A549 (cell line): ENCODE data around the gene AP1M1. TPM values are rescaled to one million over a fixed set of nuclear protein-coding genes. Genes with fewer than 3 reads are reported as not detected.

ENCODE experiments used
- ATAC-seq, 2 experiments: fragments of 200-7000 bp in 1 of 2; fragments of >200 bp in 1 of 2; cut with Nextera tagmentation in 1 of 2; cut with Tn5 transposase in 1 of 2; 3 replicates each; pipeline versions ENCODE4 v1.8.0 to v1.9.1; 2018 to 2020; ENCODE audit warnings: mild to moderate bottlenecking in 1 of 2, moderate library complexity in 1 of 2
- CTCF ChIA-PET: fragments of 300-600 bp; sonication (Branson Sonifier 250); formaldehyde crosslinking; extraction: SDS; loops from one replicate; lab custom pipeline; 2021; ENCODE audit warnings: antibody characterized with exemption, inconsistent platforms; lab: Yijun Ruan, JAX
- POLR2A ChIA-PET: fragments of 350-600 bp; formaldehyde crosslinking; extraction: SDS; loops from one replicate; lab custom pipeline; 2021; ENCODE audit warnings: antibody characterized with exemption, inconsistent platforms; lab: Yijun Ruan, JAX
- DNase-seq, 2 experiments: peaks; one replicate each; pipeline versions ENCODE4 v3.0.0 to v3.0.0-alpha.2; 2011 to 2016; ENCODE audit warnings: low read depth in 1 of 2, low spot score in 1 of 2
- FAIRE-seq: peaks from 2 replicates; lab custom pipeline; 2011; peaks lifted over from hg19 to GRCh38; lab: Jason Lieb, UNC
- H3K27ac ChIP-seq, 2 experiments: fragments of >200 bp; sonication (Bioruptor Twin); formaldehyde crosslinking; 3 replicates each; pipeline ENCODE4 v1.5.1; 2016 to 2017
- H3K4me1 ChIP-seq: fragments of >200 bp; sonication (Bioruptor Twin); formaldehyde crosslinking; 3 replicates; pipeline ENCODE4 v1.6.1; 2016
- H3K4me2 ChIP-seq: fragments of >200 bp; sonication (Bioruptor Twin); formaldehyde crosslinking; 3 replicates; pipeline ENCODE4 v1.6.1; 2016
- H3K4me3 ChIP-seq: fragments of >200 bp; sonication (Bioruptor Twin); formaldehyde crosslinking; 3 replicates; pipeline ENCODE4 v1.5.1; 2016
- H3K9me3 ChIP-seq: fragments of >200 bp; sonication (Bioruptor Twin); formaldehyde crosslinking; 3 replicates; pipeline ENCODE4 v1.6.1; 2016
- ATOH8 ChIP-seq: fragments of 250-450 bp; sonication (Bioruptor Pico); IDR thresholded peaks from 2 replicates; pipeline ENCODE4 v1.5.0; 2020; ENCODE audit warnings: low read depth, mild to moderate bottlenecking, moderate library complexity
- BHLHE40 ChIP-seq: IDR thresholded peaks from 2 replicates; pipeline ENCODE4 v1.6.1; 2012; ENCODE audit warnings: low read depth, low read length, inconsistent platforms
- CBX2 ChIP-seq: fragments of 200-600 bp; sonication (generic); IDR thresholded peaks from 2 replicates; pipeline ENCODE4 v1.6.1; 2016; ENCODE audit warnings: low read depth, mild to moderate bottlenecking, borderline replicate concordance
- CBX8 ChIP-seq: fragments of 200-600 bp; sonication (generic); IDR thresholded peaks from 2 replicates; pipeline ENCODE4 v1.6.1; 2016
- CEBPB ChIP-seq, 2 experiments: fragments of >200 bp in 1 of 2; sonication (Bioruptor Twin) in 1 of 2; formaldehyde crosslinking in 1 of 2; IDR thresholded peaks; 2 replicates each; pipeline ENCODE4 v1.6.1; 2012 to 2016
- FOSL2 ChIP-seq, 2 experiments: fragments of 450-650 bp in 1 of 2; fragments of >200 bp in 1 of 2; sonication (Bioruptor Twin) in 1 of 2; formaldehyde crosslinking; IDR thresholded peaks; 2 replicates each; pipeline versions ENCODE4 v1.5.0 to v1.6.1; 2016 to 2020; ENCODE audit warnings: mild to moderate bottlenecking in 1 of 2, moderate library complexity in 1 of 2
- HEYL ChIP-seq: fragments of 250-450 bp; sonication (Bioruptor Pico); IDR thresholded peaks from 2 replicates; pipeline ENCODE4 v1.8.0; 2021; ENCODE audit warnings: mild to moderate bottlenecking, moderate library complexity
- HOXB13 ChIP-seq: fragments of 250-450 bp; sonication (Bioruptor Pico); IDR thresholded peaks from 2 replicates; pipeline ENCODE4 v1.5.0; 2020; ENCODE audit warnings: low read depth, mild to moderate bottlenecking, moderate library complexity
- JUN ChIP-seq, 2 experiments: fragments of >200 bp; sonication (Bioruptor Twin); formaldehyde crosslinking; IDR thresholded peaks; 2 replicates in 1 of 2; 3 replicates in 1 of 2; pipeline ENCODE4 v1.6.1; 2016 to 2017
- KDM1A ChIP-seq: fragments of 200-600 bp; sonication (generic); IDR thresholded peaks from 2 replicates; pipeline ENCODE4 v1.6.1; 2016; ENCODE audit warnings: low read depth, mild to moderate bottlenecking
- MYC ChIP-seq: IDR thresholded peaks from 2 replicates; pipeline ENCODE4 v1.6.1; 2012; ENCODE audit warnings: mild to moderate bottlenecking, inconsistent platforms, low read length, improper control_type of control experiment, borderline replicate concordance
- RAD21 ChIP-seq, 2 experiments: fragments of >200 bp in 1 of 2; sonication (Bioruptor Twin) in 1 of 2; formaldehyde crosslinking in 1 of 2; IDR thresholded peaks in 1 of 2; conservative IDR thresholded peaks in 1 of 2; 2 replicates in 1 of 2; 3 replicates in 1 of 2; pipeline ENCODE4 v1.6.1; 2012 to 2018; ENCODE audit warnings: inconsistent platforms in 1 of 2
- RARB ChIP-seq: fragments of 250-450 bp; sonication (Bioruptor Pico); IDR thresholded peaks from 2 replicates; pipeline ENCODE4 v1.8.0; 2021; ENCODE audit warnings: mild to moderate bottlenecking, moderate library complexity
- REST ChIP-seq: fragments of 200-600 bp; sonication (generic); IDR thresholded peaks from 2 replicates; pipeline ENCODE4 v1.6.1; 2016; ENCODE audit warnings: antibody characterized with exemption, mild to moderate bottlenecking, moderate library complexity
- SMC3 ChIP-seq: fragments of >200 bp; sonication (Bioruptor Twin); formaldehyde crosslinking; IDR thresholded peaks from 3 replicates; pipeline ENCODE4 v1.6.1; 2018; ENCODE audit warnings: inconsistent platforms
- ZFP36 ChIP-seq: fragments of 450-650 bp; IDR thresholded peaks from 2 replicates; pipeline ENCODE4 v1.6.1; 2014; ENCODE audit warnings: borderline replicate concordance; ENCODE audit not compliant: partially characterized antibody
- WGBS: methylation state at CpG from one replicate; pipeline ENCODE4 v1.1.6; 2017; ENCODE audit errors: missing lambda C conversion rate; 5-methylcytosine and 5-hydroxymethylcytosine counted together
- polyA plus RNA-seq, 4 experiments: library from polyadenylated mRNA; depleted of rRNA in 3 of 4; stranded (reverse); fragments of >200 nt; fragmentation: RNase III in 1 of 4; extraction: RNeasy Plus Mini Kit Qiagen cat#74134 plus additional on column Dnase treatment in 1 of 4; gene quantifications; 2 replicates in 3 of 4; 3 replicates in 1 of 4; pipeline ENCODE4 v1.2.3, GENCODE V29; 2011 to 2017
- TF ChIP-seq, protein P1 (sequence below): fragments of >200 bp; sonication (Bioruptor Twin); formaldehyde crosslinking; IDR thresholded peaks from 3 replicates; pipeline ENCODE4 v1.6.1; 2016
- TF ChIP-seq, protein P2 (sequence below): IDR thresholded peaks from 2 replicates; pipeline ENCODE4 v1.6.1; 2012; ENCODE audit warnings: low read depth, borderline replicate concordance

The AP1M1 gene
- polyA plus RNA-seq, 2 of the 4 experiments (the other 2 are of a cell fraction) = 42.5 to 63.0 TPM

GRCh38 chr19:16205205-16206045 lies 7.7 kb downstream of the AP1M1 start (continued):
- TF ChIP-seq REST = no peak

- no peak overlapping the region for H3K4me2 ChIP-seq
- no peaks in the 10 kb centered on the region for H3K9me3 ChIP-seq
- H3K4me1 ChIP-seq = no peaks in the 10 kb centered on the region
- FAIRE-seq = no peak
- DNase-seq = no peak
- POLR2A ChIA-PET = no interaction called here
- H3K27ac ChIP-seq = no peak overlapping the region
- WGBS = 92% methylated on average over 12 of the region's 14 CpGs
- TF ChIP-seq JUN (IDR thresholded peaks at IDR 0.05) = no peak
- TF ChIP-seq CBX2 = no peak
- no peak for TF ChIP-seq CBX8
- TF ChIP-seq, protein P1, sequence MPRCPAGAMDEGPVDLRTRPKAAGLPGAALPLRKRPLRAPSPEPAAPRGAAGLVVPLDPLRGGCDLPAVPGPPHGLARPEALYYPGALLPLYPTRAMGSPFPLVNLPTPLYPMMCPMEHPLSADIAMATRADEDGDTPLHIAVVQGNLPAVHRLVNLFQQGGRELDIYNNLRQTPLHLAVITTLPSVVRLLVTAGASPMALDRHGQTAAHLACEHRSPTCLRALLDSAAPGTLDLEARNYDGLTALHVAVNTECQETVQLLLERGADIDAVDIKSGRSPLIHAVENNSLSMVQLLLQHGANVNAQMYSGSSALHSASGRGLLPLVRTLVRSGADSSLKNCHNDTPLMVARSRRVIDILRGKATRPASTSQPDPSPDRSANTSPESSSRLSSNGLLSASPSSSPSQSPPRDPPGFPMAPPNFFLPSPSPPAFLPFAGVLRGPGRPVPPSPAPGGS = no peak
- no peak for TF ChIP-seq HOXB13
- no peak for TF ChIP-seq RAD21 (conservative IDR thresholded peaks at IDR 0.05 in 1 of 2, IDR thresholded peaks at IDR 0.05 in 1 of 2)
- TF ChIP-seq RARB (CRISPR knock-in tag) = no peak
- no peak for TF ChIP-seq CEBPB (IDR thresholded peaks at IDR 0.05)
- TF ChIP-seq MYC = no peak
- TF ChIP-seq, protein P2, sequence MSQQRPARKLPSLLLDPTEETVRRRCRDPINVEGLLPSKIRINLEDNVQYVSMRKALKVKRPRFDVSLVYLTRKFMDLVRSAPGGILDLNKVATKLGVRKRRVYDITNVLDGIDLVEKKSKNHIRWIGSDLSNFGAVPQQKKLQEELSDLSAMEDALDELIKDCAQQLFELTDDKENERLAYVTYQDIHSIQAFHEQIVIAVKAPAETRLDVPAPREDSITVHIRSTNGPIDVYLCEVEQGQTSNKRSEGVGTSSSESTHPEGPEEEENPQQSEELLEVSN = no peak
- TF ChIP-seq ATOH8 = no peak
- no peak for TF ChIP-seq ZFP36
- no peak for TF ChIP-seq KDM1A
- no peak for TF ChIP-seq SMC3
- CTCF ChIA-PET = interaction anchor here (0.7 kb wide), 2 partner anchors 11 to 40 kb away, joined by 3 to 4 read pairs; no protein-coding TSS in a partner anchor
- H3K4me3 ChIP-seq = no peak overlapping the region
- ATAC-seq = no peak
Measured at GRCh38 chr19:16206046-16206605, 8.4 kb downstream of the AP1M1 start.

DNA sequence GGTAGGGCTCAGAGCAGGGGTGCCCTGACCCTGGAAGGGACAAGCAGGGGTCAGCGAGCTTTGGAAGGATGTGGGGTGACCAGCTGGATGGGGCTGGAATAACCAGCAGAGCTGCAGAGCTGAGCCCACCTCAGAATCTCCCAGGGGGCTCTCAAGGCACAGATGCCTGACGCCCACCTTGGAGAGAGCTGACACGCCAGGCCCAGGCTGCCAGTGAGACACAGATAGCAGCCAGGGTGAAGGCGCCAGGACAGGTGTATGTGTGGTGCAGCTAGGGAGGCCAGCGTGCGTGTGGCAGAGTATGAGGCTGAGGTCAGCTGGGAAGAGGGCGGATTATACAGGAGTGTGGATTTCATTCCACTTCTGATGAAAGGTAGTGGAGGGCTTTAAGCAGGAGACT lies 8.9 kb downstream of the AP1M1 start:
- WGBS = 86% methylated on average over 7 of the region's 7 CpGs
- POLR2A ChIA-PET = no interaction called here

More for the DNA sequence above, 8.9 kb downstream of the AP1M1 start:
- no peaks in the 10 kb centered on the region for H3K4me1 ChIP-seq
- CTCF ChIA-PET = interaction anchor here (0.7 kb wide), 2 partner anchors 11 to 40 kb away, joined by 3 to 4 read pairs; no protein-coding TSS in a partner anchor
- H3K4me3 ChIP-seq = no peak overlapping the region
- FAIRE-seq (no peak), DNase-seq (no peak), ATAC-seq (no peak)
- no peaks in the 10 kb centered on the region for H3K9me3 ChIP-seq
- no peak overlapping the region for H3K4me2 ChIP-seq
- H3K27ac ChIP-seq = no peak overlapping the region
- TF ChIP-seq FOSL2 (IDR thresholded peaks at IDR 0.05) (no peak), FOSL2 (CRISPR knock-in tag; IDR thresholded peaks at IDR 0.05) (no peak), BHLHE40 (no peak), HEYL (CRISPR knock-in tag) (no peak)
